Hepatocyte (in vitro differentiated cells): ENCODE results near the gene TMEM8B.

Source experiments
- EZH2 ChIP-seq: fragments of 200-600 bp; sonication (generic); IDR thresholded peaks from 2 replicates; pipeline ENCODE4 v1.6.1; 2016; ENCODE audit warnings: antibody characterized with exemption, mild to moderate bottlenecking, borderline replicate concordance
- EZH2phosphoT487 ChIP-seq: fragments of 200-600 bp; sonication (generic); IDR thresholded peaks from one replicate; pipeline ENCODE4 v1.6.1; 2018; ENCODE audit warnings: antibody characterized with exemption, mild to moderate bottlenecking, low read depth, moderate library complexity; ENCODE audit not compliant: unreplicated experiment, severe bottlenecking
- TF ChIP-seq, protein P1 (sequence below): fragments of 200-600 bp; sonication (generic); IDR thresholded peaks from 2 replicates; pipeline ENCODE4 v1.5.1; 2016; ENCODE audit warnings: antibody characterized with exemption, mild to moderate bottlenecking; ENCODE audit not compliant: poor library complexity

DNA sequence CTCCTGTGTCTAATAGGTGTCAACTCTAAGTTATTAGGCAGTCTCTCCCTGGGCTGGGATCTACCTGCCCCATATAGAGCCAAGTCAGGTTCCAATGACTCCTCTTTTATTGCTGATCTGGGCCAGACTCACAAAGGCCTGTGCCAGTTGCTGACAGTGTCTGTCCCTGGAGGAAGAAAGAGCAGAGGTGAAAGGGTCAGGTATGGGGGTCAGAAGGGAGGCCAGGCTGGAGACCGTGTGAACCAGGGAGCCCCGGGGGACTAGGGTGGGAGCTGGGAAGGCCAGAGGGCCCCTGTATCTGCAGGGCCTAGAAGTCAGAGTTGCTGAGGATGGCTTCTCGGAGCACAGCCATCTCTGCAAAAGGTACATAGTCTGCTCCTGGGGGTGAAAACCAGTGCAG lies 10.7 kb upstream of the TMEM8B start:
- TF ChIP-seq, protein P1, sequence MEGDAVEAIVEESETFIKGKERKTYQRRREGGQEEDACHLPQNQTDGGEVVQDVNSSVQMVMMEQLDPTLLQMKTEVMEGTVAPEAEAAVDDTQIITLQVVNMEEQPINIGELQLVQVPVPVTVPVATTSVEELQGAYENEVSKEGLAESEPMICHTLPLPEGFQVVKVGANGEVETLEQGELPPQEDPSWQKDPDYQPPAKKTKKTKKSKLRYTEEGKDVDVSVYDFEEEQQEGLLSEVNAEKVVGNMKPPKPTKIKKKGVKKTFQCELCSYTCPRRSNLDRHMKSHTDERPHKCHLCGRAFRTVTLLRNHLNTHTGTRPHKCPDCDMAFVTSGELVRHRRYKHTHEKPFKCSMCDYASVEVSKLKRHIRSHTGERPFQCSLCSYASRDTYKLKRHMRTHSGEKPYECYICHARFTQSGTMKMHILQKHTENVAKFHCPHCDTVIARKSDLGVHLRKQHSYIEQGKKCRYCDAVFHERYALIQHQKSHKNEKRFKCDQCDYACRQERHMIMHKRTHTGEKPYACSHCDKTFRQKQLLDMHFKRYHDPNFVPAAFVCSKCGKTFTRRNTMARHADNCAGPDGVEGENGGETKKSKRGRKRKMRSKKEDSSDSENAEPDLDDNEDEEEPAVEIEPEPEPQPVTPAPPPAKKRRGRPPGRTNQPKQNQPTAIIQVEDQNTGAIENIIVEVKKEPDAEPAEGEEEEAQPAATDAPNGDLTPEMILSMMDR = no peak
- no peak for TF ChIP-seq EZH2phosphoT487
- TF ChIP-seq EZH2 = no peak
